Ureter (tissue), 1 donor: ENCODE measurements around the gene ECM2. TPM values are rescaled to one million over a fixed set of nuclear protein-coding genes. Genes with fewer than 3 reads are reported as not detected.

ENCODE experiments used
- DNase-seq: peaks from one replicate; pipeline ENCODE4 v3.0.0-alpha.2; 2020; ENCODE audit warnings: low spot score
- total RNA-seq: library from RNA; stranded (reverse); gene quantifications from one replicate; pipeline ENCODE4 v1.2.4, GENCODE V29; 2023
- donor health status: DM: yes; HTN: yes; CAD: no.

The ECM2 gene
- total RNA-seq, 1 donor from 2014 or later: 16.3 TPM

- DNase-seq: no peak
These were observed 68.7 kb downstream of the ECM2 start for GRCh38 chr9:92467041-92467440.

DNA sequence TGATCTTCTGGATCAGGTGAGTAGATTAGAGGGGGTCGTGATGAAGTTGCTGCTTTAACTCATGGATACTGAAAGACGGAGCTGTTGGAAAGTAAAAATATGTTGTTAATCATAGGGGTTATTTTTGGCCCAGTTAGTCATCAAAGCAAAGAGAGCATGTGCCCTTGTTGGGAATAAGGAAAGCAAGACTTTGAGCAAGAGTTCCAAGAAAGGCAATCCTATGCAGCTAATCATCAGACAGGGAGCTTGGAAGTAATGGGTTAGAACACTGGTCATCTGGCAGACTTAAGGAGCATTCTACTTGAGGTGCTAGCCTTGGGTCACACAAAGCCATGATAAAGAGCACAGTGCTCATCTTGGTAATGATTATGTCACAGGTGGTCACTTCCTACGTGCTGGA is 71.8 kb downstream of the ECM2 start:
- no peak for DNase-seq

GRCh38 chr9:92463387-92463786 is 72.4 kb downstream of the ECM2 start:
- no peak for DNase-seq

DNA sequence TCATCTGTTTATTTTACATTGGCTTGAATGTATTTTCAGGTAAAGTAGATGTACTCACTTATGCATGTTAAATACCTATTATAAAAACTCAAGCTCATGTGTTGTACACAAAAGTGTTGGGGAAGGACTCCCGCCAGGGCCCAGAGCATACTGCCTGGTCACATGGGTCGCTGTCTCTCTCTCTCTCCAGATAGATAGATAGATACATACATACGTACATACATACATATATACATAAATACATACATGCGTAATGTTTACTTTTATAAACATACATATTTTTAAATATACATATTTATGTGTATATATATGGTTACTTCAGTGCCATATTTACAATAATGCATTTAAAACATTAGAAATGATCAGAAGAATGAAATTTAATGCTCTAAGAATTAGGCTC is 78.2 kb downstream of the ECM2 start:
- no peak for DNase-seq

DNA sequence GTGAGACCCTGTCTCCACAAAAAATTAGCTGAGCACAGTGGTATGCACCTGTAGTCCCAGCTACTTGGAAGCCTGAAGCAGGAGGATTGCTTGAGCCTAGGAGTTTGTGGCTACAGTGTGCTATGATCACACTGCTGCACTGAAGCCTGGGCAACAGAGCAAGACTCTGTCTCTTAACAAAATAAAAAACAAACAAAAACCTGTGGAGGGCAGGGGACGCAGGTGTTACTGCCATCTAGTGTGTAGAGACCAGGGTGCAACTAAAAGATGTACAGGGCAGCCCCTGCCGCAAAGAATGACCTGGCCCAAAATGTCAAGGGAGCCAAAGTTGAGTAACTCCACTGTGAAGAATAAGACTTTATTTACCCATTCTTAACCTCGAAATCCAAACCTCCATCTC is 80.6 kb downstream of the ECM2 start:
- DNase-seq: no peak

GRCh38 chr9:92446536-92446935 is 89.3 kb downstream of the ECM2 start:
- DNase-seq: no peak

Other genes with a start within 250 kb of the ECM2 start
- 269 TPM for gene IARS1, start 242.3 kb downstream of the ECM2 start, total RNA-seq
- 60.2 TPM for gene NOL8, start 210.6 kb downstream of the ECM2 start, total RNA-seq
- 10.6 TPM for gene CENPP, start 210.0 kb downstream of the ECM2 start, total RNA-seq
- 18.1 TPM for gene OGN, start 131.4 kb downstream of the ECM2 start, total RNA-seq
- 2.2 TPM for gene OMD, start 111.5 kb downstream of the ECM2 start, total RNA-seq
- 7.5 TPM for gene ASPN, start 53.5 kb downstream of the ECM2 start, total RNA-seq
- gene IPPK, start 134.1 kb upstream of the ECM2 start, total RNA-seq: 11.9 TPM
- gene BICD2, start 228.8 kb upstream of the ECM2 start, total RNA-seq: 28.5 TPM